Endodermal cell (in vitro differentiated cells): ENCODE measurements around the gene UBE2G1. TPM values are rescaled to one million over a fixed set of nuclear protein-coding genes. Genes with fewer than 3 reads are reported as not detected.

ENCODE experiments used
- DNase-seq: peaks from one replicate; pipeline ENCODE4 v3.0.0-alpha.2; 2017
- H3K27ac ChIP-seq: 2 replicates; pipeline ENCODE4 v1.5.1; 2013; ENCODE audit warnings: mild to moderate bottlenecking, low read depth, low read length, moderate library complexity
- H3K27me3 ChIP-seq: 2 replicates; pipeline ENCODE4 v1.6.1; 2013; ENCODE audit warnings: mild to moderate bottlenecking, low read length, moderate library complexity; ENCODE audit not compliant: insufficient read depth, control insufficient read depth, poor library complexity, severe bottlenecking
- H3K36me3 ChIP-seq: 2 replicates; pipeline ENCODE4 v1.7.0; 2013; ENCODE audit warnings: mild to moderate bottlenecking, low read length, moderate library complexity; ENCODE audit not compliant: control insufficient read depth, insufficient read depth
- H3K4me1 ChIP-seq: one replicate; pipeline ENCODE4 v1.7.0; 2013; ENCODE audit warnings: low read length; ENCODE audit not compliant: control insufficient read depth, insufficient read depth
- H3K4me3 ChIP-seq: 2 replicates; pipeline ENCODE4 v1.5.1; 2013; ENCODE audit warnings: mild to moderate bottlenecking, low read length, moderate library complexity
- H3K9ac ChIP-seq: 2 replicates; pipeline ENCODE4 v1.6.1; 2013; ENCODE audit warnings: mild to moderate bottlenecking, low read length, moderate library complexity; ENCODE audit not compliant: poor library complexity, severe bottlenecking; ENCODE audit errors: extremely low read depth
- H3K9me3 ChIP-seq: 2 replicates; pipeline ENCODE4 v1.6.1; 2013; ENCODE audit warnings: mild to moderate bottlenecking, low read length, moderate library complexity; ENCODE audit not compliant: control insufficient read depth
- H3K27ac Mint-ChIP-seq: 2 replicates; pipeline ENCODE4 v1.8.0; 2020; ENCODE audit warnings: mixed read lengths
- H3K27me3 Mint-ChIP-seq: 2 replicates; pipeline ENCODE4 v1.8.0; 2021; ENCODE audit warnings: mild to moderate bottlenecking, mixed read lengths; ENCODE audit not compliant: insufficient read depth
- H3K36me3 Mint-ChIP-seq: 2 replicates; pipeline ENCODE4 v1.8.0; 2020; ENCODE audit warnings: low read depth, mixed read lengths
- H3K4me1 Mint-ChIP-seq: 2 replicates; pipeline ENCODE4 v1.8.0; 2020; ENCODE audit warnings: mixed read lengths
- H3K4me3 Mint-ChIP-seq: 2 replicates; pipeline ENCODE4 v1.8.0; 2020; ENCODE audit warnings: mild to moderate bottlenecking, moderate library complexity, mixed read lengths
- H3K9me3 Mint-ChIP-seq: 2 replicates; pipeline ENCODE4 v1.8.0; 2020; ENCODE audit warnings: mild to moderate bottlenecking, mixed read lengths
- CTCF ChIP-seq: fragments of 200-600 bp; sonication (generic); conservative IDR thresholded peaks from 2 replicates; pipeline ENCODE4 v1.5.0; 2021; ENCODE audit warnings: antibody characterized with exemption, mild to moderate bottlenecking
- WGBS, 2 experiments: methylation state at CpG; one replicate each; pipeline versions ENCODE4 v1.1.5 to v1.1.7; 2013; ENCODE audit warnings: missing lambda C conversion rate in 2 of 2, mixed read lengths in 1 of 2; ENCODE audit not compliant: insufficient coverage in 1 of 2, insufficient read length in 1 of 2; 5-methylcytosine and 5-hydroxymethylcytosine counted together
- total RNA-seq, 2 donors: library from RNA; stranded (reverse); fragmentation: NEBNext Ultra II Directional in 1 of 2; extraction: Animal tissue kit (Norgen Biotek cat#: 25700) in 1 of 2; gene quantifications; 2 replicates in 1 of 2; 3 replicates in 1 of 2; pipeline ENCODE4 v1.2.1, GENCODE V29; 2021

Gene UBE2G1
- total RNA-seq, 2 donors from 2014 or later = 85.5 to 104 TPM

GRCh38 chr17:4270736-4271135, 95.7 kb downstream of the UBE2G1 start:
- H3K27ac ChIP-seq = no peak overlapping the region
- WGBS, 2 experiments = 89 to 100% methylated on average over 3 of the region's 3 CpGs
- Mint-ChIP-seq H3K27me3 (no peaks in the 10 kb centered on the region), H3K9me3 (no peaks in the 10 kb centered on the region), H3K4me1 (peaks cover 3% of the 10 kb centered on the region), H3K4me3 (no peak overlapping the region), H3K36me3 (peaks cover 64% of the 10 kb centered on the region), H3K27ac (no peak overlapping the region)
- no peaks in the 10 kb centered on the region for H3K4me1 ChIP-seq
- TF ChIP-seq CTCF = no peak
- no peaks in the 10 kb centered on the region for H3K27me3 ChIP-seq
- no peak overlapping the region for H3K9ac ChIP-seq
- H3K9me3 ChIP-seq = no peaks in the 10 kb centered on the region
- no peak for DNase-seq
- peaks cover 79% of the 10 kb centered on the region for H3K36me3 ChIP-seq
- H3K4me3 ChIP-seq = no peak overlapping the region

GRCh38 chr17:4269915-4270314, 96.6 kb downstream of the UBE2G1 start:
- WGBS, 2 experiments = 88 to 95% methylated on average over 3 to 4 of the region's 4 CpGs
- no peak overlapping the region for H3K4me3 ChIP-seq
- DNase-seq = peak; percentile 20
- no peak for TF ChIP-seq CTCF
- Mint-ChIP-seq H3K27me3 (no peaks in the 10 kb centered on the region), H3K4me1 (peaks cover 3% of the 10 kb centered on the region), H3K27ac (no peak overlapping the region), H3K4me3 (no peak overlapping the region), H3K9me3 (no peaks in the 10 kb centered on the region), H3K36me3 (peaks cover 60% of the 10 kb centered on the region)
- H3K27me3 ChIP-seq = no peaks in the 10 kb centered on the region
- no peaks in the 10 kb centered on the region for H3K4me1 ChIP-seq
- no peaks in the 10 kb centered on the region for H3K9me3 ChIP-seq
- H3K36me3 ChIP-seq = peaks cover 71% of the 10 kb centered on the region
- H3K9ac ChIP-seq = no peak overlapping the region
- no peak overlapping the region for H3K27ac ChIP-seq

GRCh38 chr17:4267402-4267801, 99.1 kb downstream of the UBE2G1 start:
- WGBS, 2 experiments = 95 to 98% methylated on average over 4 to 8 of the region's 8 CpGs
- no peaks in the 10 kb centered on the region for H3K27me3 Mint-ChIP-seq
- Histone ChIP-seq H3K9ac (no peak overlapping the region), H3K9me3 (no peaks in the 10 kb centered on the region), H3K36me3 (peaks cover 50% of the 10 kb centered on the region), H3K27me3 (no peaks in the 10 kb centered on the region), H3K27ac (no peak overlapping the region), H3K4me3 (no peak overlapping the region), H3K4me1 (no peaks in the 10 kb centered on the region)
- DNase-seq = peak; percentile 46
- H3K27ac Mint-ChIP-seq = no peak overlapping the region
- peaks cover 12% of the 10 kb centered on the region for H3K4me1 Mint-ChIP-seq
- no peak overlapping the region for H3K4me3 Mint-ChIP-seq
- TF ChIP-seq CTCF = no peak
- H3K36me3 Mint-ChIP-seq = peaks cover 46% of the 10 kb centered on the region
- no peaks in the 10 kb centered on the region for H3K9me3 Mint-ChIP-seq
